Thyroid gland (tissue), 4 donors: Measurements from ENCODE around the gene MIDN. TPM values are rescaled to one million over a fixed set of nuclear protein-coding genes. Genes with fewer than 3 reads are reported as not detected.

ENCODE experiments used
- DNase-seq, 2 donors: peaks; one replicate each; pipeline ENCODE4 v3.0.0-alpha.2; 2019
- H3K27ac ChIP-seq, 3 donors: fragments of 200-600 bp; sonication (generic); 1 replicate in 2 of 3; 2 replicates in 1 of 3; pipeline ENCODE4 v1.5.1; 2016 to 2019; ENCODE audit warnings: mild to moderate bottlenecking in 1 of 3, moderate library complexity in 1 of 3
- H3K27me3 ChIP-seq: fragments of 200-600 bp; sonication (generic); one replicate; pipeline ENCODE4 v1.5.1; 2019
- H3K36me3 ChIP-seq, 2 donors: fragments of 200-600 bp; sonication (generic); one replicate each; pipeline ENCODE4 v1.5.1; 2016 to 2019
- H3K4me1 ChIP-seq, 2 donors: fragments of 200-600 bp; sonication (generic); one replicate each; pipeline ENCODE4 v1.5.1; 2017 to 2019
- H3K4me3 ChIP-seq, 3 donors: fragments of 200-600 bp; sonication (generic); replicated peaks in 1 of 3; 1 replicate in 2 of 3; 2 replicates in 1 of 3; pipeline ENCODE4 v1.5.1; 2016; ENCODE audit warnings: mild to moderate bottlenecking in 1 of 3
- H3K9me3 ChIP-seq: fragments of 200-600 bp; sonication (generic); one replicate; pipeline ENCODE4 v1.5.1; 2017
- CTCF ChIP-seq, 6 experiments: fragments of 200-600 bp in 3 of 6; fragments of 450-650 bp in 3 of 6; sonication (generic) in 3 of 6; IDR thresholded peaks; one replicate each; pipeline ENCODE4 v1.5.1; 2016 to 2019; ENCODE audit warnings: antibody characterized with exemption in 6 of 6, mild to moderate bottlenecking in 2 of 6, inconsistent platforms in 1 of 6, moderate library complexity in 1 of 6
- POLR2A ChIP-seq, 2 donors: fragments of 450-650 bp; IDR thresholded peaks; one replicate each; pipeline ENCODE4 v1.6.1; 2017; ENCODE audit warnings: antibody characterized with exemption in 2 of 2, mild to moderate bottlenecking in 2 of 2, moderate library complexity in 1 of 2
- WGBS, 2 donors: methylation state at CpG; one replicate each; pipeline ENCODE4 v1.1.5; 2017; 5-methylcytosine and 5-hydroxymethylcytosine counted together
- intact Hi-C: fragments of 100-400 bp; cut with DNase I; formaldehyde crosslinking; loops from one replicate; pipeline ENCODE4 v1.15.1; 2023
- total RNA-seq, 4 donors: library from RNA; depleted of rRNA; stranded (reverse); fragments of >200 nt; gene quantifications; one replicate each; pipeline ENCODE4 v1.2.3, GENCODE V29; 2016

The MIDN gene
- total RNA-seq, 4 donors from 2014 or later, result 16.2 to 89.2 (median 17.9) TPM

GRCh38 chr19:1293782-1294604 lies 45.6 kb downstream of the MIDN start:
- no peaks in the 10 kb centered on the region for H3K36me3 ChIP-seq
- no peak overlapping the region for H3K4me3 ChIP-seq
- TF ChIP-seq CTCF (IDR thresholded peaks at IDR 0.05) (no peak), POLR2A (IDR thresholded peaks at IDR 0.05) (no peak)
- DNase-seq, result no peak
- H3K27me3 ChIP-seq, result peaks cover 4% of the 10 kb centered on the region
- peaks cover 3 to 6% of the 10 kb centered on the region in 2 donors for H3K4me1 ChIP-seq
- no peak overlapping the region for H3K27ac ChIP-seq
- WGBS, 2 donors, result 84 to 87% methylated on average over 24 to 32 of the region's 35 CpGs
- H3K9me3 ChIP-seq, result no peaks in the 10 kb centered on the region
- intact Hi-C loops, result no loop called here

- Histone ChIP-seq H3K4me1 (peaks cover 3 to 6% of the 10 kb centered on the region in 2 donors), H3K4me3 (no peak overlapping the region), H3K27ac (no peak overlapping the region), H3K27me3 (peaks cover 4% of the 10 kb centered on the region), H3K36me3 (no peaks in the 10 kb centered on the region), H3K9me3 (no peaks in the 10 kb centered on the region)
- WGBS, 2 donors, result 81% methylated on average over 10 to 14 of the region's 14 CpGs
- intact Hi-C loops, result no loop called here
- DNase-seq, result no peak
- no peak for TF ChIP-seq POLR2A (IDR thresholded peaks at IDR 0.05)
- TF ChIP-seq CTCF (IDR thresholded peaks at IDR 0.05), result no peak
Measured at GRCh38 chr19:1294688-1295087, 46.3 kb downstream of the MIDN start.

GRCh38 chr19:1295169-1296012 lies 47.0 kb downstream of the MIDN start:
- Histone ChIP-seq H3K4me1 (peaks cover 3 to 6% of the 10 kb centered on the region in 2 donors), H3K27ac (no peak overlapping the region), H3K4me3 (no peak overlapping the region), H3K27me3 (peaks cover 4% of the 10 kb centered on the region), H3K36me3 (no peaks in the 10 kb centered on the region), H3K9me3 (no peaks in the 10 kb centered on the region)
- no peak for DNase-seq
- TF ChIP-seq POLR2A (IDR thresholded peaks at IDR 0.05), result no peak
- no peak for TF ChIP-seq CTCF (IDR thresholded peaks at IDR 0.05)
- intact Hi-C loops, result no loop called here
- 18 to 35% methylated on average over 9 to 19 of the region's 82 CpGs for WGBS, 2 donors

GRCh38 chr19:1296078-1296477 lies 47.7 kb downstream of the MIDN start:
- peaks cover 4% of the 10 kb centered on the region for H3K27me3 ChIP-seq
- peaks cover 3 to 6% of the 10 kb centered on the region in 2 donors for H3K4me1 ChIP-seq
- H3K9me3 ChIP-seq, result no peaks in the 10 kb centered on the region
- H3K36me3 ChIP-seq, result no peaks in the 10 kb centered on the region
- H3K4me3 ChIP-seq, result no peak overlapping the region
- H3K27ac ChIP-seq, result no peak overlapping the region
- intact Hi-C loops, result no loop called here
- no peak for DNase-seq
- 83 to 84% methylated on average over 8 to 11 of the region's 13 CpGs for WGBS, 2 donors
- no peak for TF ChIP-seq POLR2A (IDR thresholded peaks at IDR 0.05)
- TF ChIP-seq CTCF (IDR thresholded peaks at IDR 0.05), result no peak
